Measurements from ENCODE around the gene HAND2. TPM values are rescaled to one million over a fixed set of nuclear protein-coding genes. Genes with fewer than 3 reads are reported as not detected.

HAND2 gene
- total RNA-seq, 3 donors from 2014 or later (not counting 1 experiment from before 2014, with no cell fraction given): not detected

DNA sequence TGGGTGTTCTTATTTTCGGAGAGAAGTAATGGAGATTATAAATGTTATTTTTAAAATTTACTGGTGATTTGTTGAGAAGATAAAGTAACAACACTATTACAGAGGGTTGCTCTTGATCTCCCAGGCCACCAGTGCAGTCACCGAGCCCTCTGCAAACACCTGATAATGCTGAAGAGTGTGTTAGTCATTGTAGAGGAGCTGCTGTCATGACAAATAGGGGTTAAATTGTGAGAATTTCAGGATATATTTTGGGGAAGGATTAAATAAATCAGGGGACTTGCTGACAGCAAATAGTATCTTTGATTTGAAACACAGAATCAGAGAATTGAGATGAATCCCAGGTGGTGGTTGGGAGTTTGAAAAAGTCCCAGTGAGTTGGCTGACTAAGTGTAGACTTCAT is 16.7 kb upstream of the HAND2 start:
- TF ChIP-seq, protein P1, sequence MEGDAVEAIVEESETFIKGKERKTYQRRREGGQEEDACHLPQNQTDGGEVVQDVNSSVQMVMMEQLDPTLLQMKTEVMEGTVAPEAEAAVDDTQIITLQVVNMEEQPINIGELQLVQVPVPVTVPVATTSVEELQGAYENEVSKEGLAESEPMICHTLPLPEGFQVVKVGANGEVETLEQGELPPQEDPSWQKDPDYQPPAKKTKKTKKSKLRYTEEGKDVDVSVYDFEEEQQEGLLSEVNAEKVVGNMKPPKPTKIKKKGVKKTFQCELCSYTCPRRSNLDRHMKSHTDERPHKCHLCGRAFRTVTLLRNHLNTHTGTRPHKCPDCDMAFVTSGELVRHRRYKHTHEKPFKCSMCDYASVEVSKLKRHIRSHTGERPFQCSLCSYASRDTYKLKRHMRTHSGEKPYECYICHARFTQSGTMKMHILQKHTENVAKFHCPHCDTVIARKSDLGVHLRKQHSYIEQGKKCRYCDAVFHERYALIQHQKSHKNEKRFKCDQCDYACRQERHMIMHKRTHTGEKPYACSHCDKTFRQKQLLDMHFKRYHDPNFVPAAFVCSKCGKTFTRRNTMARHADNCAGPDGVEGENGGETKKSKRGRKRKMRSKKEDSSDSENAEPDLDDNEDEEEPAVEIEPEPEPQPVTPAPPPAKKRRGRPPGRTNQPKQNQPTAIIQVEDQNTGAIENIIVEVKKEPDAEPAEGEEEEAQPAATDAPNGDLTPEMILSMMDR (IDR thresholded peaks at IDR 0.05): no peak
- 94% methylated on average over 1 of the region's 2 CpGs for WGBS (ENCODE audit: insufficient coverage)

DNA sequence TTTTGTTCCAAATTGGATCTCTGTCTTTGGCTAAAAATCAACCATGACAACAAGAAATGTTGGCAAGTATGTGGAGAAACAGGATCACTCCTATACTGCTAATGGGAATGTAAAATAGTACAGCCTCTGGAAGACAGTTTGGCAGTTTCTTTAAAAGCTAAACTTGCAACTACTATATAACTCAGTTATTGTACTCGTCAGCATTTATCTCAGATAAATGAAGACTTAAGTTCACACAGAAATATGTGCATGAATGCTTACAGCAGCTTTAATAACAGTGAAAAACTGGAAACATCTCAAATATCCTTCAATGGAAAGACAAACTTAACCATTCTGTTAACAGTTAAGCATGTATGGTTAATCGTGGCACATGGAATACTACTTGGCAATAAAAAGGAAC is 15.4 kb upstream of the HAND2 start:
- Histone ChIP-seq H3K27ac (ENCODE audit: low read length) (no peak overlapping the region), H3K9me3 (ENCODE audit: control insufficient read depth, insufficient read depth, low read length) (no peaks in the 10 kb centered on the region), H3K36me3 (ENCODE audit: control insufficient read depth, insufficient read depth, low read length) (no peaks in the 10 kb centered on the region), H3K4me3 (ENCODE audit: low read length) (no peak overlapping the region), H3K27me3 (ENCODE audit: control insufficient read depth, insufficient read depth, low read length) (peaks cover 24% of the 10 kb centered on the region), H3K4me1 (ENCODE audit: control insufficient read depth, insufficient read depth, low read length) (no peaks in the 10 kb centered on the region)
- DNase-seq: no peak
- Mint-ChIP-seq H3K27me3 (ENCODE audit: low read depth in 2 of 2) (peaks cover 17 to 53% of the 10 kb centered on the region in 2 donors), H3K4me1 (no peaks in the 10 kb centered on the region), H3K9me3 (peaks cover 0 to 4% of the 10 kb centered on the region in 2 donors), H3K4me3 (no peak overlapping the region), H3K27ac (no peak overlapping the region), H3K36me3 (no peaks in the 10 kb centered on the region)
- intact Hi-C loops (cut with micrococcal nuclease): no loop called here
- 82% methylated on average over 2 of the region's 2 CpGs for WGBS (ENCODE audit: insufficient coverage)
- ATAC-seq: no peak
- TF ChIP-seq, protein P1 (IDR thresholded peaks at IDR 0.05): no peak

More for the DNA sequence above, 16.7 kb upstream of the HAND2 start:
- Mint-ChIP-seq H3K4me1 (no peaks in the 10 kb centered on the region), H3K4me3 (no peak overlapping the region), H3K9me3 (peaks cover 0 to 4% of the 10 kb centered on the region in 2 donors), H3K36me3 (no peaks in the 10 kb centered on the region), H3K27ac (no peak overlapping the region), H3K27me3 (ENCODE audit: low read depth in 2 of 2) (peaks cover 19 to 53% of the 10 kb centered on the region in 2 donors)
- DNase-seq (no peak), ATAC-seq (no peak)
- Histone ChIP-seq H3K36me3 (ENCODE audit: control insufficient read depth, insufficient read depth, low read length) (no peaks in the 10 kb centered on the region), H3K9me3 (ENCODE audit: control insufficient read depth, insufficient read depth, low read length) (no peaks in the 10 kb centered on the region), H3K4me1 (ENCODE audit: control insufficient read depth, insufficient read depth, low read length) (no peaks in the 10 kb centered on the region), H3K27ac (ENCODE audit: low read length) (no peak overlapping the region), H3K4me3 (ENCODE audit: low read length) (no peak overlapping the region), H3K27me3 (ENCODE audit: control insufficient read depth, insufficient read depth, low read length) (peaks cover 18% of the 10 kb centered on the region)
- intact Hi-C loops (cut with micrococcal nuclease): no loop called here

DNA sequence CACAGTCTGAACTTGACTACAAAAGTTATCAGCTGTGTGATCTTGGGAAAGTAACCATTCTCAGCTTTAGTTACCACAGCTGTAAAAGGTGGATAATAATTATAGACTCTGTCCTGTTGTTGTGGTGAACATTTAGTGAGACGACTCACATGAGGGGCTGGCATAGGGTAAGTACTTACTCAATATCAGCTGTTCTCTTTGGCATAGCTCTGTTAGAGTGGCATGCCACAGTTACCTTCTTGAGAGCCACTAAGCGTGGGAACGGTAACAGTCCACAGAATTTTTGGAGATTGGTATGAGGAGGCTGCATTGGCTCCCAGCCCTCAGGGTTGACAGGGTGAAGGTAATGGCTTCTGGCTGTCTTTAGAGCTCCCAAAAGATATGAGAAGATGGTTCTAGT is 13.2 kb upstream of the HAND2 start:
- TF ChIP-seq, protein P1 (IDR thresholded peaks at IDR 0.05): no peak
- ATAC-seq (no peak), DNase-seq (no peak)
- Mint-ChIP-seq H3K9me3 (peaks cover 0 to 4% of the 10 kb centered on the region in 2 donors), H3K4me3 (no peak overlapping the region), H3K36me3 (peaks cover 15% of the 10 kb centered on the region), H3K27ac (no peak overlapping the region), H3K27me3 (ENCODE audit: low read depth in 2 of 2) (peaks cover 33 to 74% of the 10 kb centered on the region in 2 donors), H3K4me1 (peaks cover 9% of the 10 kb centered on the region in 2 donors)
- peaks cover 42% of the 10 kb centered on the region for H3K27me3 ChIP-seq (ENCODE audit: control insufficient read depth, insufficient read depth, low read length)
- no peaks in the 10 kb centered on the region for H3K36me3 ChIP-seq (ENCODE audit: control insufficient read depth, insufficient read depth, low read length)
- peaks cover 9% of the 10 kb centered on the region for H3K4me1 ChIP-seq (ENCODE audit: control insufficient read depth, insufficient read depth, low read length)
- WGBS (ENCODE audit: insufficient coverage): 96% methylated on average over 3 of the region's 3 CpGs
- H3K9me3 ChIP-seq (ENCODE audit: control insufficient read depth, insufficient read depth, low read length): no peaks in the 10 kb centered on the region
- no peak overlapping the region for H3K27ac ChIP-seq (ENCODE audit: low read length)
- H3K4me3 ChIP-seq (ENCODE audit: low read length): no peak overlapping the region
- intact Hi-C loops (cut with micrococcal nuclease): no loop called here

DNA sequence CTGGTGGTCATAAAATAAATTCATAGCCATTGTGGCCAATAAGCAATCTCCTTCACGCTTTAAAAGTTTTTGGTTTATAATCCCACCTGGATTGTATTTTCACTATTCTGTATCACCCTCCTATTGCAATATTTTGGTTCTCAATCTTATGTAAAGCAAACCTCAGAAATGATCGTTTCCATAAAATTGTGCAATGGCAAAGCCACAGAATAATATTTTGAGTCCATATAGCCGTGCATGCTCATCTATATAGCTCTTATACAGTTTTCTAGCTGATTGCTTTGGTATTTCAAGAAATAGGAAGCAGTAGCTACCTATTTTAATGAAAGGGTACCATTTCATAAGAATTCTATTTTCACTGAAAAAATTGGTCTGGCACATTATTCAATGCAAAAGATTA is 10.0 kb upstream of the HAND2 start:
- Histone ChIP-seq H3K4me3 (ENCODE audit: low read length) (no peak overlapping the region), H3K27me3 (ENCODE audit: control insufficient read depth, insufficient read depth, low read length) (peaks cover 62% of the 10 kb centered on the region), H3K27ac (ENCODE audit: low read length) (no peak overlapping the region), H3K9me3 (ENCODE audit: control insufficient read depth, insufficient read depth, low read length) (no peaks in the 10 kb centered on the region), H3K4me1 (ENCODE audit: control insufficient read depth, insufficient read depth, low read length) (peaks cover 16% of the 10 kb centered on the region), H3K36me3 (ENCODE audit: control insufficient read depth, insufficient read depth, low read length) (no peaks in the 10 kb centered on the region)
- Mint-ChIP-seq H3K27me3 (ENCODE audit: low read depth in 2 of 2) (peaks cover 46 to 73% of the 10 kb centered on the region in 2 donors), H3K4me3 (no peak overlapping the region), H3K9me3 (peaks cover 0 to 2% of the 10 kb centered on the region in 2 donors), H3K4me1 (peaks cover 9% of the 10 kb centered on the region in 2 donors), H3K36me3 (peaks cover 28% of the 10 kb centered on the region), H3K27ac (no peak overlapping the region)
- ATAC-seq (no peak), DNase-seq (no peak)
- TF ChIP-seq, protein P1 (IDR thresholded peaks at IDR 0.05): no peak
- intact Hi-C loops (cut with micrococcal nuclease): no loop called here
- WGBS (ENCODE audit: insufficient coverage): 69% methylated on average over 3 of the region's 3 CpGs

All from natural killer cell (primary cell).